CD4-positive, alpha-beta T cell (primary cell): Measurements from ENCODE around the gene C1R. TPM values are rescaled to one million over a fixed set of nuclear protein-coding genes. Genes with fewer than 3 reads are reported as not detected.

Source experiments
- ATAC-seq: fragments of 200-7000 bp; cut with Tn5 transposase; one replicate; pipeline ENCODE4 v1.10.0; 2022; ENCODE audit warnings: mild to moderate bottlenecking; ENCODE audit not compliant: poor library complexity
- CTCF ChIA-PET: fragments of 350-600 bp; sonication (Branson Sonifier 250); formaldehyde crosslinking; loops from one replicate; lab custom pipeline; 2021; ENCODE audit warnings: antibody characterized with exemption, inconsistent platforms; lab: Charles Lee
- POLR2A ChIA-PET: fragments of 350-600 bp; sonication (Branson Sonifier 250); formaldehyde crosslinking; loops from one replicate; lab custom pipeline; 2021; ENCODE audit warnings: antibody characterized with exemption, inconsistent platforms; lab: Charles Lee
- DNase-seq, 14 experiments: peaks; one replicate each; pipeline ENCODE4 v3.0.0-alpha.2; 2013 to 2020; ENCODE audit warnings: mixed read lengths in 2 of 14
- H3K27ac ChIP-seq, 2 donors: one replicate each; pipeline versions ENCODE4 v1.5.1 to v1.7.0; 2013; ENCODE audit warnings: low read length in 2 of 2, low read depth in 1 of 2, mild to moderate bottlenecking in 1 of 2
- H3K27me3 ChIP-seq, 2 experiments: 1 replicate in 1 of 2; 2 replicates in 1 of 2; pipeline versions ENCODE4 v1.6.1 to v1.7.0; 2013; ENCODE audit warnings: low read length in 2 of 2, control low read depth in 1 of 2, mild to moderate bottlenecking in 1 of 2, moderate library complexity in 1 of 2; ENCODE audit not compliant: insufficient read depth in 2 of 2, control insufficient read depth in 1 of 2
- H3K36me3 ChIP-seq: one replicate; pipeline ENCODE4 v1.6.1; 2013; ENCODE audit warnings: low read length, control low read depth; ENCODE audit not compliant: insufficient read depth
- H3K4me1 ChIP-seq: one replicate; pipeline ENCODE4 v1.6.1; 2013; ENCODE audit warnings: low read length, control low read depth; ENCODE audit not compliant: insufficient read depth
- H3K4me3 ChIP-seq: one replicate; pipeline ENCODE4 v1.5.1; 2013; ENCODE audit warnings: mild to moderate bottlenecking, low read length, moderate library complexity
- H3K9me3 ChIP-seq, 2 experiments: 1 replicate in 1 of 2; 2 replicates in 1 of 2; pipeline versions ENCODE4 v1.6.1 to v1.7.0; 2013; ENCODE audit warnings: low read length in 2 of 2, mild to moderate bottlenecking in 2 of 2, control low read depth in 1 of 2, moderate library complexity in 1 of 2; ENCODE audit not compliant: control insufficient read depth in 1 of 2, insufficient read depth in 1 of 2
- H3K27ac Mint-ChIP-seq: one replicate; pipeline ENCODE4 v1.8.0; 2020; ENCODE audit warnings: mixed read lengths
- H3K27me3 Mint-ChIP-seq: one replicate; pipeline ENCODE4 v1.8.0; 2021; ENCODE audit warnings: mixed read lengths
- H3K36me3 Mint-ChIP-seq: one replicate; pipeline ENCODE4 v1.8.0; 2021; ENCODE audit warnings: low read depth, mixed read lengths
- H3K4me1 Mint-ChIP-seq: one replicate; pipeline ENCODE4 v1.8.0; 2021; ENCODE audit warnings: low read depth, mixed read lengths
- H3K4me3 Mint-ChIP-seq: one replicate; pipeline ENCODE4 v1.8.0; 2020; ENCODE audit warnings: mild to moderate bottlenecking, mixed read lengths
- H3K9me3 Mint-ChIP-seq: one replicate; pipeline ENCODE4 v1.8.0; 2020; ENCODE audit warnings: mixed read lengths
- CTCF ChIP-seq: fragments of 200-600 bp; IDR thresholded peaks from one replicate; pipeline ENCODE4 v1.8.0; 2022; ENCODE audit warnings: antibody characterized with exemption, mild to moderate bottlenecking
- intact Hi-C, 2 experiments: fragments of 100-400 bp; cut with DNase I in 1 of 2; cut with micrococcal nuclease in 1 of 2; formaldehyde crosslinking; loops; one replicate each; pipeline versions ENCODE4 v1.15.1 to v1.9.0; 2023 to 2025; cut with DNase I, micrococcal nuclease
- total RNA-seq, 174 experiments: library from RNA in 2 of 174; stranded (reverse) in 2 of 174; gene quantifications; one replicate each; pipeline ENCODE4 v1.2.3 and lab custom pipeline; 2021 to 2026

Gene C1R
- total RNA-seq, 2 experiments from 2014 or later = 3.1 to 4.0 TPM

GRCh38 chr12:7091660-7092228 is 501 bp downstream of the C1R start:
- H3K27ac Mint-ChIP-seq = peak overlapping the region; percentile 53
- Histone ChIP-seq H3K4me3 (peak overlapping the region; percentile 52), H3K27me3 (no peaks in the 10 kb centered on the region), H3K4me1 (peaks cover 13% of the 10 kb centered on the region), H3K27ac (no peak overlapping the region), H3K9me3 (no peaks in the 10 kb centered on the region), H3K36me3 (no peaks in the 10 kb centered on the region)
- H3K9me3 Mint-ChIP-seq = no peaks in the 10 kb centered on the region
- ChIA-PET CTCF (interaction anchor here (1.5 kb wide), 1 partner anchor 222 kb away, joined by 5 read pairs; no protein-coding TSS in a partner anchor), POLR2A (interaction anchor here (0.7 to 1.4 kb wide), 2 partner anchors 16 to 73 kb away, joined by 3 to 5 read pairs; no protein-coding TSS in a partner anchor)
- no peaks in the 10 kb centered on the region for H3K36me3 Mint-ChIP-seq
- peaks cover 8% of the 10 kb centered on the region for H3K4me1 Mint-ChIP-seq
- intact Hi-C loops = loop anchor here (1.0 to 5.0 kb wide), 4 partner anchors 114 to 223 kb away; no protein-coding TSS in a partner anchor
- no peaks in the 10 kb centered on the region for H3K27me3 Mint-ChIP-seq
- H3K4me3 Mint-ChIP-seq = peak overlapping the region; percentile 88
- TF ChIP-seq CTCF = no peak
- ATAC-seq (peak; percentile 26), DNase-seq (no peak)

DNA sequence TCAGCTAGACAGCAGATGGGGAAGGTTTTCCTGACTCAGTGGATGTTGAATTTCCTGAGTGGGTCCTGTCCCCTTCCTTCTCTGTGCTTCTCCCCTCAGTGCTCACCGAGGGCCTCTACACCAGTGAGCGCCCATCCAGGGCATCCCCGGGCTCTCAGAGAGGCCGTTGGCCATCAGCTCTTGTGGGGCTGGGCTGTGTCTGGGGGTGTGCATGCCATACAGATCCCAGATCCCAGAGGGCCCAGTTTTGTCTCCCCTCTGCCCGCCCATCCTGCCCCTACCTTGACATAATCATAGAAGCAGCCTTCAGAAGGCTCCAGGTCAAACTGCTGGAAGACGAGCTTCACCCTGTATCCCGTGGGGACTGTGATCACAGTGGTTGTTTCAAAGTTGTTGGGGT is 1.1 kb downstream of the C1R start:
- H3K36me3 ChIP-seq = no peaks in the 10 kb centered on the region
- no peak overlapping the region for H3K27ac ChIP-seq
- POLR2A ChIA-PET = interaction anchor here (0.7 kb wide), 1 partner anchor 72 kb away, joined by 3 read pairs; no protein-coding TSS in a partner anchor
- Mint-ChIP-seq H3K4me1 (peaks cover 8% of the 10 kb centered on the region), H3K9me3 (no peaks in the 10 kb centered on the region), H3K4me3 (no peak overlapping the region), H3K27me3 (no peaks in the 10 kb centered on the region), H3K36me3 (no peaks in the 10 kb centered on the region), H3K27ac (no peak overlapping the region)
- CTCF ChIA-PET = interaction anchor here (1.2 to 1.5 kb wide), 2 partner anchors 22 to 222 kb away, joined by 3 to 5 read pairs; no protein-coding TSS in a partner anchor
- intact Hi-C loops = loop anchor here in 1 of 2 experiments (5.0 kb wide), 1 partner anchor 114 kb away; no protein-coding TSS in a partner anchor
- no peaks in the 10 kb centered on the region for H3K27me3 ChIP-seq
- ATAC-seq (no peak), DNase-seq (no peak)
- no peak overlapping the region for H3K4me3 ChIP-seq
- peaks cover 13% of the 10 kb centered on the region for H3K4me1 ChIP-seq
- H3K9me3 ChIP-seq = no peaks in the 10 kb centered on the region
- no peak for TF ChIP-seq CTCF

GRCh38 chr12:7090222-7090998 is 1.8 kb downstream of the C1R start:
- DNase-seq = no peak
- intact Hi-C loops = loop anchor here in 1 of 2 experiments (5.0 kb wide), 1 partner anchor 113 kb away; no protein-coding TSS in a partner anchor
- Mint-ChIP-seq H3K4me3 (no peak overlapping the region), H3K27me3 (no peaks in the 10 kb centered on the region), H3K27ac (no peak overlapping the region), H3K9me3 (no peaks in the 10 kb centered on the region), H3K4me1 (peaks cover 8% of the 10 kb centered on the region), H3K36me3 (no peaks in the 10 kb centered on the region)
- no peak for ATAC-seq
- no peaks in the 10 kb centered on the region for H3K36me3 ChIP-seq
- H3K27me3 ChIP-seq = no peaks in the 10 kb centered on the region
- CTCF ChIA-PET = interaction anchor here (1.2 to 1.5 kb wide), 2 partner anchors 22 to 221 kb away, joined by 3 to 5 read pairs; no protein-coding TSS in a partner anchor
- peaks cover 13% of the 10 kb centered on the region for H3K4me1 ChIP-seq
- POLR2A ChIA-PET = no interaction called here
- no peak overlapping the region for H3K4me3 ChIP-seq
- TF ChIP-seq CTCF = no peak
- no peaks in the 10 kb centered on the region for H3K9me3 ChIP-seq
- no peak overlapping the region for H3K27ac ChIP-seq
